ENCODE data around the gene FGF5.
"Not testable (repeated sequence)": the region's sequence is repeated elsewhere in the genome, so short reads cannot be mapped to it uniquely, and the experiment has no call there.

FGF5 gene

DNA sequence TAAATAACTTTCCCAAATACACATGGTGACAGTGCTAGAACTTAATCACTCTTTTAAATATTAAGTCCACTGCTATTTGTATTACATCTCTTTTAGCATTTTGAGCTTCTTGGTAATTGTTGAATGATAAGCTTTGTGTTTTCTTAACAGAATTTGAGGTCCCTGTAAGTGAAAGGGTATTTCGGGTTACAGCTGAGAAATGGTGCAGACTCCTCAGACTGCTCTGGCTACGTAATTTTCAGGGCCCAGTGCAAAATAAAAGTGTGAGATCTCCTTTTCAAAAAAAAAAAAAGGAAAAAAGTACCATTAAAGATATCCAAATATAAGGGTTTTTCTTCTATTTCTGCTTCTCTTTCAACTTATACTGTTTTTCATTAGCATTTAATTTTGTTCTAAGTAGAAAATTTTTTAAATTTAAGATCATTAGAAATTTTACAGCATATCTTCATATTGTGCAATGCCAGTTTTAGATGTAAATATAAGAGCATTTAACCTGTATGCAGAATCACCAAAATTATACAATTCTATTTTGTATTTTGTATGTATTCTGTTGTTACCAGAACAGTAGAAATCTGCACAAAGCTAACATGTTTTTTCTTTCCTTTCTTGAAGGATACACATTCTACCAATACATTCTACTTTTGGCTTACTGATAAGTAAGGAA is 33.6 kb upstream of the FGF5 start:
- TF ChIP-seq Cebpa-rat (IDR thresholded peaks at IDR 0.05) = no peak
- H3K4me2 ChIP-seq = no peak overlapping the region

DNA sequence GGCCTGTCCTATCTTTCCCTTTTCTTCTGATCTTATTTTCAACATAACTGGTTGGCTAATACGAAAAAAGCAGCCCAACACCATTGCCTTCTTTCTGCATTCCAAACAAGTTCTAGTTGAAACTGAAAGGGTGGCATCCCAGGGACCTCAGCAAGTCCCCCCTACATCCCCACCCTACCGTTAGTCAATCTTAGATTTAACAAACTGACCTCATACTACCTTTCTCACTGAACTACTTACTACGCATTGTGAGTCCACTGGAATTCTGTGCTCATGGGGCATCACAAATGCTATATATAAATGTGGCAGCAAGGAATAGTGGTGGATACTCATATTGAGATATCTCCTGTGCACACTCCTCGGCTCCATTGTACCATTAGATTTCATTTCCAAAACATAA is 33.1 kb upstream of the FGF5 start:
- TF ChIP-seq Cebpa-rat (IDR thresholded peaks at IDR 0.05) = no peak
- no peak overlapping the region for H3K4me2 ChIP-seq
- no peaks in the 10 kb centered on the region for H3K9me3 ChIP-seq
- no peak overlapping the region for H3K9ac ChIP-seq
- H3K27ac ChIP-seq = no peak overlapping the region
- H3K4me3 ChIP-seq = no peak overlapping the region
- H3K36me3 ChIP-seq = no peaks in the 10 kb centered on the region
- H3K4me1 ChIP-seq = no peaks in the 10 kb centered on the region
- H4K20me1 ChIP-seq = no peaks in the 10 kb centered on the region
- H3K27me3 ChIP-seq = no peaks in the 10 kb centered on the region

More for the DNA sequence above, 33.6 kb upstream of the FGF5 start:
- no peak overlapping the region for H3K4me3 ChIP-seq
- H3K9me3 ChIP-seq = no peaks in the 10 kb centered on the region
- no peaks in the 10 kb centered on the region for H3K36me3 ChIP-seq
- no peaks in the 10 kb centered on the region for H3K27me3 ChIP-seq
- H3K4me1 ChIP-seq = no peaks in the 10 kb centered on the region
- no peak overlapping the region for H3K27ac ChIP-seq
- H4K20me1 ChIP-seq = no peaks in the 10 kb centered on the region
- H3K9ac ChIP-seq = no peak overlapping the region

DNA sequence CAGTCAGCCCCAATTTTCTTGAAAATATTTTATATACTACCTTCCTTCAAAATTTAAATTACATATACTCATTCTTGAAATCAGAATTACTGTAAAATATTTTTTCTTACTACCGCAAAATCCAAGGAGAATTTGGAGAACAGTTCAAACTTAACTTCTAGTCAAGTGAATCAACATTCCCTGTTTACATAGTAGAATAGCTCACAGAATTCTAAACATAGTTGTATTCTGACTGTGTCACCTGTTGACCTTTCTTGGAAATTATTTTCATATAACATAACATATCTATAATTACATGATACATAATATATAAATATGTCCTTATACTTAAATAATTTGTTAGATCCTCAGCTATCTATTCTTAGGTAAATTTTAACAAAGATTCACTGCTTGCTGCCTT is 31.0 kb upstream of the FGF5 start:
- Histone ChIP-seq H4K20me1 (no peaks in the 10 kb centered on the region), H3K27ac (no peak overlapping the region), H3K36me3 (no peaks in the 10 kb centered on the region), H3K27me3 (no peaks in the 10 kb centered on the region), H3K4me2 (no peak overlapping the region), H3K9ac (no peak overlapping the region), H3K9me3 (no peaks in the 10 kb centered on the region), H3K4me1 (no peaks in the 10 kb centered on the region), H3K4me3 (no peak overlapping the region)
- no peak for TF ChIP-seq Cebpa-rat (IDR thresholded peaks at IDR 0.05)

DNA sequence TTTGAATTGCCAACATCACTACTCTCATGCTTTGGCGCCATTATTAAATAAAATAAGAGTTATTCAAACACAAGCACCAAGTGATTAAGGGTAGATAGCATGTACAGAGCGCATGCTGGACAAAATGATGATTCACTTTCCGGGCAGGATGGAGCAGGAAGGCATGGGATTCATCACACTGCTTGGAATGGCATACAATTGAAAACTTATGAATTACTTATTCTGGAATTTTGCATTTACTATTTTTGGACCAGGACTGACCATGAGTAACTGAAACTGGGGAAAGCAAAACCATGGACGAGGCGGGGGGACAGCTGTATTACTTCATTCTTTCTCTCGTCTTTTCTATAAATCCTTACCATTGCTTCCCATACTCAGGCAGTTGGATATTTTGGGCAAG is 28.5 kb upstream of the FGF5 start:
- no peaks in the 10 kb centered on the region for H3K4me1 ChIP-seq
- TF ChIP-seq Cebpa-rat (IDR thresholded peaks at IDR 0.05) = no peak
- H4K20me1 ChIP-seq = no peaks in the 10 kb centered on the region
- H3K9me3 ChIP-seq = no peaks in the 10 kb centered on the region
- H3K4me3 ChIP-seq = no peak overlapping the region
- no peaks in the 10 kb centered on the region for H3K27me3 ChIP-seq
- no peaks in the 10 kb centered on the region for H3K36me3 ChIP-seq
- H3K4me2 ChIP-seq = no peak overlapping the region
- no peak overlapping the region for H3K9ac ChIP-seq
- no peak overlapping the region for H3K27ac ChIP-seq

DNA sequence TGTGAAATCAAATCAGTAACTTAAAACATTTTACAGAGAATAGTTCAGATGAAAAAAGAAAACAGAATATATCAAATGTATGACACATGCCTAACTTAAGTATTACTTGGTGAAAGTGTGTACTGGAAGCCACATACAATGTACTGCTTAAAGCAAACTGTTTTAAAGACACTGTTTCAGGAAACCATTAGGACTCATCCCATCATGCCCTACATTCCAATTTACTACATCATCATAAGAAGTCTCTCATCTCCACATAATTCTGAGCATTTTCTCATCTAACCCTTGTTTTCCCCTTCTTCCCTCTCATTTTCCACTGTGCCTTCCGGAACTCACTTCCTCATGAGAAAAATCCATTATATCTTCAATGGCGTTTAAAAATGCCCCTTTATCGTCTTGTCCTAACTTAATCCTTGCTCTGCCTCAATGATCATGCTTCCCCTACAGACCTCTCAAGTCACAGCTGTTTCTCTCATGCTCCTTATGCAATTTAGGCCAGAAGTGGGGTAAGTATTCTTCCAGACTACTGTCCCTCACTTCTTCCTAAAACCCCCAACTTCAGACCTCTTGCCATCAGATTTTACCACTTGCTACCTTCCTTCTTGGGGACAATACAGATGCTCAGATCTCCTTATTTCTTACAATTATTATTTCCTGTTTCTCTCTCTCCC is 26.8 kb upstream of the FGF5 start:
- Histone ChIP-seq H3K4me1 (no peaks in the 10 kb centered on the region), H3K9ac (no peak overlapping the region), H3K9me3 (no peaks in the 10 kb centered on the region)

DNA sequence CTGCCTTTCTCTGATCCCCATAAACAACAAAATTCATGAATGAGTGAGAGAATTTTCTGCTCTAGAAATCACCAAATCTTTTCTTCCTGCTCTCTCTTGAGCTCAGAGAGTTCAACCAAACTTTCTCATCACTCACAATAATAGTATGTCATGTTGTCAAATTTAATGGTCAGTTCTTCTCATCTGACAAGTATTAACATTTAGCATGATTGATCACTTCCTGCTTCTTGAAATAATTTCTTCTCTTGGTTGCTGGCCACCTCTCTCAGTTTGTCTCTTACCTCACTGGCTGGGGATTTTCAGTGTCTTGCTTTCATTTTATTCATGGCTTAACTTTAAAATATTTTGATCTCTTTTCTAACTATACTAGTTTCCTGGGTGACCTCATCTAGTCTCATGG is 25.5 kb upstream of the FGF5 start:
- no peaks in the 10 kb centered on the region for H3K36me3 ChIP-seq
- no peak overlapping the region for H3K4me2 ChIP-seq
- H3K9ac ChIP-seq = no peak overlapping the region
- H3K9me3 ChIP-seq = no peaks in the 10 kb centered on the region
- H3K4me1 ChIP-seq = no peaks in the 10 kb centered on the region
- no peaks in the 10 kb centered on the region for H3K27me3 ChIP-seq
- H3K27ac ChIP-seq = no peak overlapping the region
- no peaks in the 10 kb centered on the region for H4K20me1 ChIP-seq
- TF ChIP-seq Cebpa-rat (IDR thresholded peaks at IDR 0.05) = no peak
- no peak overlapping the region for H3K4me3 ChIP-seq

More for the DNA sequence above, 26.8 kb upstream of the FGF5 start:
- Histone ChIP-seq H3K36me3 (no peaks in the 10 kb centered on the region), H4K20me1 (no peaks in the 10 kb centered on the region), H3K4me2 (no peak overlapping the region), H3K27me3 (no peaks in the 10 kb centered on the region), H3K4me3 (no peak overlapping the region), H3K27ac (no peak overlapping the region)
- no peak for TF ChIP-seq Cebpa-rat (IDR thresholded peaks at IDR 0.05)

DNA sequence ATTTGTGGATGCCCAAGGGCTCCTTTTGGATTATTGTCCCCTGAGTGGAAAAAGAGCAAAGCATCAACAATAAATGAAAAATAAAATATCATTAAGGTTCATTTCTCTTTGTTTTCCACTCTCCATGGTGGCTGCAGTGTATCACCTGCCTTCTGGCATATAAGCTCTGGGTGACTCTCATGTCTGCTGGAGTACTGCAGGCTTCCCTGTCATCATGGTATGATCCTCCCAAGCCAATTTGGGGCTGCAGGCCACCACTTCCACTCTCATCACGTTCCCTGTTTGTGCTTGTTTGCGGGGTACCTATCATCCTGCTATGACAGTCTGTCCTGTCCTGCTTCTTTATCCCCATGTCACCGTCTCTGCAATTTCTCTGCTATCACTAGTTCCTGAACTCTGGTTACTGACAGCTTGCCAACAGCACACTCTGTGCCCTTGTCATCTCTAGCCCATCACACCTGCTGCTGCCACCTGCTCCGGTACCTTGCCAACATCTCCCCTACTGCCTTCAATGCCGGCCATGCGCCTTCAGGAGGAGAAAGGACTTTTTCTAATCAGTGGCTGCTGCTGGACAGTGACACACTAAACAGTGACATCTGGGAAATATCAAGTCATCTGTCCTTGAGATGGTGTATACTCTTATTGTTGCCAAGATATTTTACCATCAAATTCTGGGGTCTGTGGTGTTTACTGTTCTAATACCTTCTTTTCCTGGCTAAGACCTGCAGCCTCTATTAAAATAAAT is 23.0 kb upstream of the FGF5 start:
- H3K27me3 ChIP-seq = no peaks in the 10 kb centered on the region
- no peak for TF ChIP-seq Cebpa-rat (IDR thresholded peaks at IDR 0.05)

DNA sequence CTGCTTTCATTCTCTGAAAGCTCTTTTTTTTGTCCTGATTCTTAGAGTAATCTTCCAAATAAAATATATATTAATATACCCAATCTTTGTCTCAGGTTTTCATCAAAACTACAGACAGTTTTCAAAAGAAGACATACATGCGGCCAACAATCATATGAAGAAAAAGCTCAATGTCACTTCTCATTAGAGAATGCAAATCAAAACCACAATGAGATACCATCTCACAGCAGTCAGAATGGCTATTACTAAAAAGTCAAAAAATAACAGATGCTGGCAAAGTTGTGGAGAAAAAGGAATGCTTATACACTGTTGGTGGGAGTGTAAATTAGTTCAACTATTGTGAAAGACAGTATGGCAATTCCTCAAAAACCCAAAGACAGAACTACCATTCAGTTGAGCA is 19.0 kb upstream of the FGF5 start:
- not testable (repeated sequence) for H3K27ac ChIP-seq, H3K4me3 ChIP-seq, H3K36me3 ChIP-seq

More for the DNA sequence above, 23.0 kb upstream of the FGF5 start:
- Histone ChIP-seq H3K36me3 (no peaks in the 10 kb centered on the region), H3K4me3 (no peak overlapping the region), H3K27ac (no peak overlapping the region), H4K20me1 (no peaks in the 10 kb centered on the region), H3K4me2 (no peak overlapping the region), H3K9me3 (no peaks in the 10 kb centered on the region), H3K9ac (no peak overlapping the region), H3K4me1 (no peaks in the 10 kb centered on the region)

DNA sequence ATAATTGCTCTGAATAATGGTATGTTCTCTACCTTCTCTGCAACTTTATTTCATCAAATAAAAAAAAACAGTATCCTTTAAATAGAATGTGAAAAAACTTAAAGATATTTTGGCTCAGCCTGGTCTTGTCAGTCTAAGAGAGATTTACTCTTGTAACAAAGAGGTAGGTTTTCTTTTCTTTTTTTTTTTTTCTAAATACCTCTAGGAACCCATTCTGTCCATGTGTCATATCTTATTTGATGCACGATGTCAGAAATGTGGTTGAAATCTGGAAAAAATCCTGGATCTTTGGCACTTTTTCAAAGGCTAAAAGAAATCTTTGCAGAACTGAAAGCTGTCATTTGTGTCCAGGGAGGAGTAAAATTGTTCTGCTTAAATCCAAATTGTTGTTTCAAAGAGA is 17.3 kb upstream of the FGF5 start:
- Histone ChIP-seq H3K4me2 (no peak overlapping the region), H3K36me3 (no peaks in the 10 kb centered on the region), H3K4me3 (no peak overlapping the region), H3K27me3 (no peaks in the 10 kb centered on the region), H3K9ac (no peak overlapping the region), H3K27ac (no peak overlapping the region), H4K20me1 (no peaks in the 10 kb centered on the region), H3K9me3 (no peaks in the 10 kb centered on the region), H3K4me1 (peaks cover 13% of the 10 kb centered on the region)
- no peak for TF ChIP-seq Cebpa-rat (IDR thresholded peaks at IDR 0.05)

More for the DNA sequence above, 19.0 kb upstream of the FGF5 start:
- not testable (repeated sequence) for H3K4me2 ChIP-seq, H3K9ac ChIP-seq, H3K9me3 ChIP-seq, H3K27me3 ChIP-seq, H4K20me1 ChIP-seq, H3K4me1 ChIP-seq

DNA sequence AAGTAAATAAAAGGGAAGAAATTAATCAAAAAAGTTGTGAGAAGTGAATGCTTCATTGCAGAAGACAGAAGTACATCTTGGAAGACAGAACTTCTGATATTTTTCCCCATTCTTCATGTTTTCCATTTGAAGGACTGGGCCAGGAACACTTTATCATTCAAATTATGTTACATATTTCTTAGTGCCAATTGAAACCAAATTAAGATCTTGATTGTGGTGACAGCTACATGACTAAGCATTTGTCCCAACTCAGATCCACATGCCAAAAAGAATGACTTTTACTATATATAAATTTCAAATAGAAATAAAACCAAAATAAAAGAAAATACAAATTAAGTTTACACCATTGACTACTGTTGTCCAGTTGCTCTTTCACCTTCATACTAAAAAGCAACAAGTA is 14.0 kb upstream of the FGF5 start:
- Histone ChIP-seq H3K4me3 (no peak overlapping the region), H3K4me2 (no peak overlapping the region), H3K9me3 (no peaks in the 10 kb centered on the region), H3K36me3 (no peaks in the 10 kb centered on the region), H3K4me1 (peaks cover 13% of the 10 kb centered on the region), H3K27me3 (no peaks in the 10 kb centered on the region), H3K9ac (no peak overlapping the region), H4K20me1 (no peaks in the 10 kb centered on the region), H3K27ac (no peak overlapping the region)
- no peak for TF ChIP-seq Cebpa-rat (IDR thresholded peaks at IDR 0.05)

Measured in BLaER1 (cell line).